Neuronal stem cell (in vitro differentiated cells): Measurements from ENCODE around the gene MYH6.

Experiments used
- DNase-seq: peaks from one replicate; pipeline ENCODE4 v3.0.0-alpha.2; 2013; ENCODE audit warnings: low spot score
- H2AFZ ChIP-seq: one replicate; pipeline ENCODE4 v1.6.1; 2013; ENCODE audit warnings: mild to moderate bottlenecking, low read length, inconsistent platforms
- H2AK5ac ChIP-seq: 2 replicates; pipeline ENCODE4 v1.6.1; 2013; ENCODE audit warnings: low read depth, mild to moderate bottlenecking, inconsistent platforms, low read length, moderate library complexity, mixed read lengths
- H2BK120ac ChIP-seq: 2 replicates; pipeline ENCODE4 v1.6.1; 2013; ENCODE audit warnings: low read depth, mild to moderate bottlenecking, inconsistent platforms, low read length, moderate library complexity, mixed read lengths
- H2BK12ac ChIP-seq: one replicate; pipeline ENCODE4 v1.6.1; 2013; ENCODE audit warnings: low read length, inconsistent platforms
- H2BK15ac ChIP-seq: 2 replicates; pipeline ENCODE4 v1.6.1; 2013; ENCODE audit warnings: mild to moderate bottlenecking, low read length, inconsistent platforms, mixed read lengths
- H2BK5ac ChIP-seq: one replicate; pipeline ENCODE4 v1.6.1; 2013; ENCODE audit warnings: inconsistent platforms, mild to moderate bottlenecking, low read length, moderate library complexity
- H3K14ac ChIP-seq: one replicate; pipeline ENCODE4 v1.6.1; 2013; ENCODE audit warnings: low read length, inconsistent platforms
- H3K18ac ChIP-seq: 2 replicates; pipeline ENCODE4 v1.6.1; 2013; ENCODE audit warnings: low read length, inconsistent platforms
- H3K23ac ChIP-seq: 2 replicates; pipeline ENCODE4 v1.6.1; 2013; ENCODE audit warnings: low read depth, mild to moderate bottlenecking, mixed read lengths, low read length, inconsistent platforms; ENCODE audit not compliant: poor library complexity
- H3K27ac ChIP-seq: replicated peaks from 3 replicates; pipeline ENCODE4 v1.5.1; 2013; ENCODE audit warnings: low read length, inconsistent platforms
- H3K27me3 ChIP-seq, 3 experiments: 2 replicates each; pipeline ENCODE4 v1.6.1; 2013; ENCODE audit warnings: low read length in 3 of 3, mild to moderate bottlenecking in 2 of 3, inconsistent platforms in 1 of 3, low read depth in 1 of 3, mixed read lengths in 1 of 3, moderate library complexity in 1 of 3; ENCODE audit not compliant: control insufficient read depth in 3 of 3, insufficient read depth in 3 of 3
- H3K36me3 ChIP-seq, 2 donors: replicated peaks in 1 of 2; 2 replicates each; pipeline ENCODE4 v1.6.1; 2013; ENCODE audit warnings: low read length in 2 of 2; ENCODE audit not compliant: control insufficient read depth in 2 of 2, insufficient read depth in 2 of 2
- H3K4ac ChIP-seq: 2 replicates; pipeline ENCODE4 v1.6.1; 2013; ENCODE audit warnings: inconsistent platforms, mild to moderate bottlenecking, low read length, moderate library complexity
- H3K4me1 ChIP-seq, 2 donors: 1 replicate in 1 of 2; 2 replicates in 1 of 2; pipeline ENCODE4 v1.6.1; 2013; ENCODE audit warnings: low read length in 2 of 2, low read depth in 1 of 2; ENCODE audit not compliant: control insufficient read depth in 2 of 2, insufficient read depth in 1 of 2
- H3K4me2 ChIP-seq: one replicate; pipeline ENCODE4 v1.6.1; 2013; ENCODE audit warnings: mild to moderate bottlenecking, low read length, inconsistent platforms; ENCODE audit not compliant: insufficient read depth, poor library complexity, severe bottlenecking
- H3K4me3 ChIP-seq, 2 donors: 2 replicates each; pipeline ENCODE4 v1.5.1; 2013; ENCODE audit warnings: low read length in 2 of 2, mild to moderate bottlenecking in 2 of 2, inconsistent platforms in 1 of 2, moderate library complexity in 1 of 2
- H3K79me1 ChIP-seq: one replicate; pipeline ENCODE4 v1.6.1; 2013; ENCODE audit warnings: low read depth, mild to moderate bottlenecking, inconsistent platforms, low read length, moderate library complexity
- H3K9ac ChIP-seq: one replicate; pipeline ENCODE4 v1.6.1; 2013; ENCODE audit warnings: mild to moderate bottlenecking, low read depth, low read length, inconsistent platforms; ENCODE audit not compliant: poor library complexity
- H3K9me3 ChIP-seq, 2 donors: replicated peaks in 1 of 2; 2 replicates each; pipeline versions ENCODE3 to v1.6.1; 2013; ENCODE audit warnings: low read length in 2 of 2, mild to moderate bottlenecking in 2 of 2, inconsistent platforms in 1 of 2, low read depth in 1 of 2, mixed read lengths in 1 of 2, moderate library complexity in 1 of 2; ENCODE audit not compliant: control insufficient read depth in 2 of 2, insufficient read depth in 1 of 2
- H4K8ac ChIP-seq: one replicate; pipeline ENCODE4 v1.6.1; 2013; ENCODE audit warnings: low read depth, mild to moderate bottlenecking, inconsistent platforms, low read length, moderate library complexity
- H4K91ac ChIP-seq: one replicate; pipeline ENCODE4 v1.6.1; 2013; ENCODE audit warnings: low read length, low read depth, mild to moderate bottlenecking, inconsistent platforms; ENCODE audit not compliant: poor library complexity
- WGBS, 2 donors: extraction: QIAGEN DNeasy Blood & Tissue Kit; methylation state at CpG; one replicate each; pipeline ENCODE4 v1.1.7; 2013; ENCODE audit warnings: missing lambda C conversion rate in 2 of 2, mixed read lengths in 1 of 2; ENCODE audit not compliant: insufficient read length in 2 of 2, insufficient replicate concordance in 1 of 2; ENCODE audit errors: extremely low coverage in 2 of 2; 5-methylcytosine and 5-hydroxymethylcytosine counted together

Gene MYH6

DNA sequence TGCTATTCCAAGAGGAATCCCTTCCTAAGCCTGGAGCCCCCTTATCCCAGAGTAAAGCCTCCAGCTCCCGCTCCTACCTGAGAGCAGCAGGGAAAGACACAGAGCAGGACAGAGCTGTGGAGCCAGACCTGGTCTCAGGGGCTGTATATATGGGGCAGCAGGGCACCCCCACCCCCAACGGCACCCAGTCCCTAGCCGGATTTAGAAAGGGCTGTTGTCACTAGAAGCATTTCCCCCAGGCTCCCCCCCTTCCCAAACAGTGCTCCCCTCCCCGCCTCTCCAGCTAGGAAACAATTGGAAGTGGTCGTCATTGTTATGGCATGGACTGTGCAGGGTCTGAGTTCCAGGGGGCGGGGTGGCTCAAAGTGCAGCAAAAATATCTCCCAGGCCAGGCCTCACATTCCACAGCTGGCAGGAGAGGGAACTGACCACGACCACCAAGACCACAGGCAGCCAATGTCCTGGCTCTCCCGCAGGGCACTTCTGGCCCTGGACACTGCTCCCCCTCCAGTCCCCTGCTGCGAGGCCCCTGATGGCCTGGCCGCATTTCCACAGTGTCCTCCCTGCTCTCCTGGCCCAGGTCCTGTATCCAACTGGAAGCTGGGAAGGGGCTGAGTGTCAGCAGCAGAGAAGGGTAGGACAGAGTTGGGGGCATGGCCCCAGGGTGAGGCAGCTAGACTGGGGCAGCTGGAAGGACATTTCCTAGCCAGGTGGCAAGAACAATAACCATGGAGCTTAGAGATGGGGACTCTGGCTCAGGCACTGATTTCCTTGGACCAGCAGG lies 27.7 kb upstream of the MYH6 start, which contains the start of gene MYH7:
TSS of gene MYH7 (minus strand) at position 118 of the 784 bp plus-strand sequence. CDS start 1,928 bp downstream, outside the sequence.
- no peak within 1 kb of the TSS for H3K9ac ChIP-seq
- no peak within 1 kb of the TSS for H4K8ac ChIP-seq
- no peak within 1 kb of the TSS for H3K4ac ChIP-seq
- peak within 1 kb of the TSS; percentile 28 for H3K23ac ChIP-seq
- peak within 1 kb of the TSS; percentile 21 for H2BK120ac ChIP-seq
- no peak within 1 kb of the TSS for H3K4me3 ChIP-seq
- no peak for DNase-seq
- peak within 1 kb of the TSS; percentile 41 for H3K27ac ChIP-seq
- peak within 1 kb of the TSS; percentile 17 for H3K14ac ChIP-seq
- H3K27me3 ChIP-seq: no peaks in the 10 kb centered on the region
- H3K9me3 ChIP-seq: peaks cover 0 to 2% of the 10 kb centered on the region in 2 donors
- H2BK5ac ChIP-seq: peak within 1 kb of the TSS; percentile 31
- H3K18ac ChIP-seq: peak within 1 kb of the TSS; percentile 93
- peak within 1 kb of the TSS; percentile 93 for H2AK5ac ChIP-seq
- peak within 1 kb of the TSS; percentile 67 for H2BK12ac ChIP-seq
- no peaks in the 10 kb centered on the region for H3K36me3 ChIP-seq
- peak within 1 kb of the TSS; percentile 76 for H2AFZ ChIP-seq
- peak within 1 kb of the TSS; percentile 64 for H2BK15ac ChIP-seq
- H4K91ac ChIP-seq: peak within 1 kb of the TSS; percentile 66
- H3K79me1 ChIP-seq: peaks cover 2% of the 10 kb centered on the region
- H3K4me2 ChIP-seq: no peak within 1 kb of the TSS
- peaks cover 46 to 49% of the 10 kb centered on the region in 2 donors for H3K4me1 ChIP-seq
- no CpG with 5 or more reads among the region's 10 CpGs for WGBS, 2 donors

DNA sequence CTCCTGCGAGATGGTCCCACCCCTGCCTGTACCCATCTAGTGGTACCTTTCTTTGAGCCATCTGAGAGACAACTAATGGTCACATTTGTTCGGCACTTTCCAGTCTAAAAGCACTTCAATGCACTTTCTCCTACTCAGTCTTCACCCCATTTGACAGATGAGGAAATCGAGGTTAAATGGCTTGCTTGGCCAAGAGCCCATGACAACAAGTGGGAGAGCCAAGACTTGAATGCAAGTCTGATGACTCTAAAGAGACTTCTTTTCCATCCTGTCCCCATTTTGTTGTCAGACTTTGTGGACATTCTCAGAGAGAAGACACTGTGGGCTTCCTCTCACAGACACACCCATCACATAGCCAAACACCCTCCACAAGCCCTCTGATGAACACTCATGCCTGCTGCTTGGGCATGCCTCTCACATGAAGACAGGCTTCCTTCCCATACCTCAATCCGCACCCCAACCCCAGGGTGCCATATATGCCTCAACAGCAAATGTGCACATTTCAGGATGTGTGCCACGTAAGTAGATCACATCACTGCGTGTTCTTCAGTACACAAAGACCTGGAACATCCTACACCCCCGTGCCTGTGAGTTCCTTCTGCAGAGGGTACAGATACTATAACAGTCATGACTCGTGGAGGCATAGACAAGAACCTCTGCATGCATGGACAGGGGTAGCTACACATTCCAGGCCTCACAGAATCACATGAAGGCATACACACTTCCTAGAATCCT lies 26.6 kb upstream of the MYH6 start:
- no peak overlapping the region for H2BK15ac ChIP-seq
- H3K79me1 ChIP-seq: peaks cover 4% of the 10 kb centered on the region
- no peak overlapping the region for H3K27ac ChIP-seq
- no peaks in the 10 kb centered on the region for H3K36me3 ChIP-seq
- H3K4ac ChIP-seq: no peak overlapping the region
- no peak overlapping the region for H3K14ac ChIP-seq
- no peak overlapping the region for H3K9ac ChIP-seq
- peak overlapping the region; percentile 66 for H4K91ac ChIP-seq
- H2BK120ac ChIP-seq: no peak overlapping the region
- H3K18ac ChIP-seq: no peak overlapping the region
- H2AK5ac ChIP-seq: no peak overlapping the region
- no CpG with 5 or more reads among the region's 8 CpGs for WGBS, 2 donors
- H2BK12ac ChIP-seq: no peak overlapping the region
- no peak overlapping the region for H3K4me2 ChIP-seq
- H3K9me3 ChIP-seq: peaks cover 0 to 2% of the 10 kb centered on the region in 2 donors
- H3K23ac ChIP-seq: no peak overlapping the region
- H3K4me3 ChIP-seq: no peak overlapping the region
- no peak overlapping the region for H2BK5ac ChIP-seq
- no peak overlapping the region for H2AFZ ChIP-seq
- H3K4me1 ChIP-seq: peaks cover 55 to 58% of the 10 kb centered on the region in 2 donors
- no peak for DNase-seq
- H3K27me3 ChIP-seq: no peaks in the 10 kb centered on the region
- no peak overlapping the region for H4K8ac ChIP-seq

DNA sequence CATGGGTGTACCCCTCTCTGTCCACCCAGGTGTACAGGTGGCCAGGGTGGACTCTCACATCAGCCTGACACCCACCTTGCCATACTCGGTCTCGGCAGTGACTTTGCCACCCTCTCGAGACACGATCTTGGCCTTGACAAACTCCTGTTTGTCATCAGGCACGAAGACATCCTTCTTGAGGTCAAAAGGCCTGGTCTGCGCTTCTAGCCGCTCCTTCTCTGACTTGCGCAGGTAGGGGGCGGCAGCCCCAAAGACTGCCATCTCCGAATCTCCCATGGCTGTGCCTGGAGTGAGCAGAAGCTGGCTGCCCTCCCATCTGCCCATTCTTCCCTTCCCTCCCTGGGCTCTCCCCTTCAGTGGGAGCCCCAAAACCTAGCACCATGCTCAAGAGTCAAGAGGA lies 25.4 kb upstream of the MYH6 start:
- no peak overlapping the region for H3K4ac ChIP-seq
- no peak overlapping the region for H3K4me3 ChIP-seq
- peaks cover 4% of the 10 kb centered on the region for H3K79me1 ChIP-seq
- no peak overlapping the region for H2BK15ac ChIP-seq
- no peak overlapping the region for H2BK120ac ChIP-seq
- no peaks in the 10 kb centered on the region for H3K27me3 ChIP-seq
- H3K27ac ChIP-seq: no peak overlapping the region
- H3K14ac ChIP-seq: no peak overlapping the region
- H2BK5ac ChIP-seq: peak overlapping the region; percentile 35
- peaks cover 45 to 48% of the 10 kb centered on the region in 2 donors for H3K4me1 ChIP-seq
- H3K9ac ChIP-seq: no peak overlapping the region
- DNase-seq: no peak
- H2AK5ac ChIP-seq: peak overlapping the region; percentile 49
- no peak overlapping the region for H3K23ac ChIP-seq
- no peaks in the 10 kb centered on the region for H3K36me3 ChIP-seq
- no peak overlapping the region for H4K8ac ChIP-seq
- no CpG with 5 or more reads among the region's 10 CpGs for WGBS, 2 donors
- H3K18ac ChIP-seq: no peak overlapping the region
- H4K91ac ChIP-seq: no peak overlapping the region
- H3K9me3 ChIP-seq: peaks cover 0 to 2% of the 10 kb centered on the region in 2 donors
- no peak overlapping the region for H2AFZ ChIP-seq
- H3K4me2 ChIP-seq: no peak overlapping the region
- peak overlapping the region; percentile 33 for H2BK12ac ChIP-seq

GRCh38 chr14:23432946-23433345 lies 24.9 kb upstream of the MYH6 start:
- Histone ChIP-seq H3K27ac (no peak overlapping the region), H3K4me2 (no peak overlapping the region), H4K8ac (no peak overlapping the region), H3K23ac (no peak overlapping the region), H2BK15ac (no peak overlapping the region), H3K36me3 (no peaks in the 10 kb centered on the region), H3K27me3 (no peaks in the 10 kb centered on the region), H2BK120ac (no peak overlapping the region), H2AK5ac (peak overlapping the region; percentile 49), H3K9ac (no peak overlapping the region), H2AFZ (no peak overlapping the region), H3K4ac (no peak overlapping the region), H2BK5ac (peak overlapping the region; percentile 35), H3K14ac (no peak overlapping the region), H3K79me1 (peaks cover 4% of the 10 kb centered on the region), H3K9me3 (peaks cover 0 to 2% of the 10 kb centered on the region in 2 donors), H2BK12ac (peak overlapping the region; percentile 69), H4K91ac (no peak overlapping the region), H3K4me3 (no peak overlapping the region), H3K18ac (no peak overlapping the region), H3K4me1 (peaks cover 40 to 43% of the 10 kb centered on the region in 2 donors)
- no CpG with 5 or more reads among the region's 10 CpGs for WGBS, 2 donors
- no peak for DNase-seq
